OCI-LY3 (cell line): ENCODE results near the gene DDX41.
A peak's percentile ranks its signal among the peaks of the same experiment; 100 is the strongest.

Source experiments
- H2AFZ ChIP-seq: fragments of 200-600, 300-600 bp; shearing (Covaris generic); 2 replicates; pipeline ENCODE4 v1.6.0; 2014; ENCODE audit warnings: antibody characterized with exemption, low read depth, low read length
- H3K27ac ChIP-seq: fragments of 200-600, 300-600 bp; sonication (generic); 2 replicates; pipeline ENCODE4 v1.5.1; 2014; ENCODE audit warnings: mild to moderate bottlenecking, low read length, moderate library complexity, mixed read lengths
- H3K27me3 ChIP-seq: fragments of 200-600, 300-600 bp; sonication (generic); 2 replicates; pipeline ENCODE4 v1.6.1; 2014; ENCODE audit warnings: low read depth, low read length, mixed read lengths
- H3K36me3 ChIP-seq: fragments of 200-600, 300-600 bp; sonication (generic); replicated peaks from 2 replicates; pipeline ENCODE3; 2014; ENCODE audit warnings: low read depth, low read length, mixed read lengths
- H3K4me1 ChIP-seq: fragments of 300-600, 200-600 bp; sonication (generic); 2 replicates; pipeline ENCODE4 v1.6.1; 2014; ENCODE audit warnings: low read length, mixed read lengths
- H3K4me2 ChIP-seq: fragments of 200-600, 300-600 bp; sonication (generic); 2 replicates; pipeline ENCODE4 v1.6.1; 2014; ENCODE audit warnings: low read length, mixed read lengths
- H3K4me3 ChIP-seq: fragments of 300-600, 200-600 bp; sonication (generic); 2 replicates; pipeline ENCODE4 v1.5.1; 2014; ENCODE audit warnings: antibody characterized with exemption, mild to moderate bottlenecking, low read length, moderate library complexity
- H3K79me2 ChIP-seq: fragments of 300-600, 200-600 bp; shearing (Covaris generic); 2 replicates; pipeline ENCODE4 v1.6.1; 2014; ENCODE audit warnings: mild to moderate bottlenecking, low read length, mixed read lengths
- H3K9ac ChIP-seq: fragments of 300-600, 200-600 bp; shearing (Covaris generic); 2 replicates; pipeline ENCODE4 v1.6.0; 2014; ENCODE audit warnings: mild to moderate bottlenecking, low read length, moderate library complexity
- H3K9me3 ChIP-seq: fragments of 200-600, 300-600 bp; shearing (Covaris generic); 2 replicates; pipeline ENCODE4 v1.6.1; 2014; ENCODE audit warnings: low read length, mixed read lengths; ENCODE audit not compliant: insufficient read depth
- H4K20me1 ChIP-seq: fragments of 200-600, 300-600 bp; sonication (generic); 2 replicates; pipeline ENCODE4 v1.6.1; 2016; ENCODE audit warnings: low read length, mixed read lengths; ENCODE audit not compliant: insufficient read depth
- EZH2phosphoT487 ChIP-seq: fragments of 200-600 bp; shearing (Covaris generic); IDR thresholded peaks from 2 replicates; pipeline ENCODE4 v1.6.1; 2018; ENCODE audit warnings: antibody characterized with exemption, mixed run types, low read depth
- TF ChIP-seq, protein P1 (sequence below): fragments of 200-600, 300-600 bp; sonication (generic); IDR thresholded peaks from 2 replicates; pipeline ENCODE4 v1.5.1; 2014; ENCODE audit warnings: antibody characterized with exemption, low read length, low read depth

DDX41 gene

DNA sequence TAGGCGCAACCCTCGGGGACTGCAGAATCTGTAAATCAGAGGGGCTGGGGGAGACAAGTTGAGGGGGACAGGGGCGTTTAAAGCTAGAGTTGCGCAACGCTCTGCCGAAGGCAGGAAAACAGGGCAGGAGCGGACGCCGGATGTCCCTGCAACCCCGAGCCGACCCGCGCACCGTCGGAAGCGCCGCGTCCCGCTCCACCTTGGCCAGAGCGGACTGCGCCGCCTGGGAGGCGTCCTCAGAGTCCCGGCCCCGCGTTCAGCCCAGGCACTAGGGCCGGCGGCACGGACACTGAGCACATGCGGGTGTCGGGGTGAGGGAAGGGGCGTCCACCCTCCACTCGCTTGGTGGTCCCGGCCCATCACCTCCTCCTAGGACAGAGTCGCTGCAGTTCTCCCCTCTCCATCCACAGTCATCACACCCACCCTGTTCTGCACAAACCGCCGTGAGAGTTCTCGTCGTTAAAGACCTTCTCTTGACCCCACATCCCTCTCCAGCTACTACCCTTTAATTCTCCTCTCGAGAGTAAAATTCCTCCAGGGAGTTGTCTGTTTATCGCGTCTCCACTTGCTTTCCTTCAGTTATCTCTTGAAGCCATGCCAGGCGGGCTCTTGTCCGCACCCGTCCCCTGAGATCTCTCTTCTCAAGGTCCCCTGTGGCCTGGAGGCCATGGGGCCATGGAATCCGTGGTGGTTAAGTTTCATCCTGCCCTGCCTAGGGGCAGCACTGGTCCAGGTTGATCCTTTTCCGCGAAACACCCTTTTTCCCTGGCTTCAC, 18.6 kb downstream of the DDX41 start:
- peaks cover 28% of the 10 kb centered on the region for H3K27me3 ChIP-seq
- H3K79me2 ChIP-seq = no peaks in the 10 kb centered on the region
- H3K9me3 ChIP-seq = no peaks in the 10 kb centered on the region
- H3K4me2 ChIP-seq = peak overlapping the region; percentile 82
- H3K4me1 ChIP-seq = peaks cover 66% of the 10 kb centered on the region
- peak overlapping the region; percentile 33; the same call in 1 of the 2 replicates for H2AFZ ChIP-seq
- TF ChIP-seq EZH2phosphoT487 = no peak
- TF ChIP-seq, protein P1, sequence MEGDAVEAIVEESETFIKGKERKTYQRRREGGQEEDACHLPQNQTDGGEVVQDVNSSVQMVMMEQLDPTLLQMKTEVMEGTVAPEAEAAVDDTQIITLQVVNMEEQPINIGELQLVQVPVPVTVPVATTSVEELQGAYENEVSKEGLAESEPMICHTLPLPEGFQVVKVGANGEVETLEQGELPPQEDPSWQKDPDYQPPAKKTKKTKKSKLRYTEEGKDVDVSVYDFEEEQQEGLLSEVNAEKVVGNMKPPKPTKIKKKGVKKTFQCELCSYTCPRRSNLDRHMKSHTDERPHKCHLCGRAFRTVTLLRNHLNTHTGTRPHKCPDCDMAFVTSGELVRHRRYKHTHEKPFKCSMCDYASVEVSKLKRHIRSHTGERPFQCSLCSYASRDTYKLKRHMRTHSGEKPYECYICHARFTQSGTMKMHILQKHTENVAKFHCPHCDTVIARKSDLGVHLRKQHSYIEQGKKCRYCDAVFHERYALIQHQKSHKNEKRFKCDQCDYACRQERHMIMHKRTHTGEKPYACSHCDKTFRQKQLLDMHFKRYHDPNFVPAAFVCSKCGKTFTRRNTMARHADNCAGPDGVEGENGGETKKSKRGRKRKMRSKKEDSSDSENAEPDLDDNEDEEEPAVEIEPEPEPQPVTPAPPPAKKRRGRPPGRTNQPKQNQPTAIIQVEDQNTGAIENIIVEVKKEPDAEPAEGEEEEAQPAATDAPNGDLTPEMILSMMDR = no peak
- peaks cover 2% of the 10 kb centered on the region for H3K36me3 ChIP-seq
- H4K20me1 ChIP-seq = peaks cover 20% of the 10 kb centered on the region
- peak overlapping the region; percentile 82 for H3K4me3 ChIP-seq
- H3K27ac ChIP-seq = no peak overlapping the region
- no peak overlapping the region; the same call in 1 of the 2 replicates for H3K9ac ChIP-seq

DNA sequence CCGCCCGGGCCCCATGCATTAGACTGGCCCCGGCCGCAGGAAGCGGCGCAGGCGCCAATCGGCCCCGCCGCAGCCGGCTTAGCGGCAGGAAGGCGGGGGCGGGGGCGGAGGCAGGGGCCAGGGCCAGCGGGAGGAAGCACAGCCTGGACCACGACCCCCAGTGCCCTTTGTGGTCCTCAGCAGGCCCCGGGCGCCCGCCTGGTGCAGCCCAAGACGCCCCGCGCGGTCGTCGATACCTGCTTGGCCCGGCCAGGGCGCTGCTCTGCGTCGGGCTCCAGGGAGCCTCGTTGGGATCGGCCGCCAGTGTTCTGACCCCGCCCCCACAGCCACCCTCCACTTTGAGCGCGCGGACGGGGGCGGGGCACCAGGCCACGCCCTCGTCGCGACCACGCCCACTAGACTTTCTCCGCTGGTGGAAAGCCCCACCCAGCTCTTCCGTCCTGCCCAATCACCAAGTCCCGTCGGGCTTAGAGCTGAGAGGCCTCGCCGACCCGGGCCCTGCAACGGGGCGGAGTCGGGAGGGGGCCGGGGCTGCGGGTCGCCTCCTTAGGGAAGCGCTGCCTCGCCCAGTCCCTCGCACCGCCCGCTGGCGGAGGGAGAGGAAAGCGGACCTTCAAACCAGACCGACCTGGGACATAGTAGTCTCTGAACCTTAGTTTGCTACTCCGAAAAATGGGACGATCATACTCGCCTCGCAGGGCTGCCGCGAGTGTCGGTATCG, 19.3 kb downstream of the DDX41 start, which contains the start of gene PDLIM7:
Gene PDLIM7, minus strand, starts transcription at position 313 of the 721 bp plus-strand sequence. CDS start 1,092 bp downstream, outside the sequence.
- no peaks in the 10 kb centered on the region for H3K36me3 ChIP-seq
- H2AFZ ChIP-seq = peak within 1 kb of the TSS; percentile 33; the same call in 1 of the 2 replicates
- no peaks in the 10 kb centered on the region for H3K9me3 ChIP-seq
- H3K4me2 ChIP-seq = peak within 1 kb of the TSS; percentile 82
- peaks cover 28% of the 10 kb centered on the region for H3K27me3 ChIP-seq
- H3K79me2 ChIP-seq = no peaks in the 10 kb centered on the region
- TF ChIP-seq, protein P1 = no peak
- TF ChIP-seq EZH2phosphoT487 = no peak
- H3K9ac ChIP-seq = peak within 1 kb of the TSS; percentile 50
- H3K4me3 ChIP-seq = peak within 1 kb of the TSS; percentile 82
- peaks cover 60% of the 10 kb centered on the region for H3K4me1 ChIP-seq
- H3K27ac ChIP-seq = no peak within 1 kb of the TSS
- H4K20me1 ChIP-seq = peaks cover 12% of the 10 kb centered on the region

DNA sequence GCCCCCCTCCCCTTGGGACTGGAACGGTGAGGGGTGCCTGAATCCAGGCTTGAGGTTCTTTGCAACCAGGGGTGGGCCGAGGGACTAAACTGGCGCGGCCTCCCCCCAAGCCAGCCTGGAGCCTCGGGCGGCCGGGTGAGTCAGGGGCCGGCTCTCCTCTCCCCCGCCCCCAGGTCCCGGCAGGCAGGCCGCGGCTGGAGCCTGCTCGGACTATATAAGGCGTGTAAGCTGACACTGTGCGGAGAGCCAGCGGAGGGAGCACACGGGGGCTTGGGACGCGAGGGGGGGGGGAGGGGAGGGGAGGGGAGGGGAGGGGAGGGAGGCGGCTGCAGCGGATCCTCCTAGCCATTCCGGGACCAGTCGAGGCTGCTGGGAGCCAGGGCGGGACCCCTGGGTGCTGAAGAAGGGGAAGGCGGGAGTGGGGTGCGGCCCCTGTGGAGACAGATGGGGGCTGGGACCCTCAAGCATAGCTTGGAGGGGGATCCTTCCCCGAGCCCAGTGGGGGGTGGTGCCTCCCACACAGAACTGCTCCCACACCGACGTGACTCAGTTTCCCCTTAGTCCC, 20.0 kb downstream of the DDX41 start:
- TF ChIP-seq, protein P1 = no peak
- no peak for TF ChIP-seq EZH2phosphoT487
- Histone ChIP-seq H3K4me2 (peak overlapping the region; percentile 82), H3K27ac (no peak overlapping the region), H3K9me3 (no peaks in the 10 kb centered on the region), H3K36me3 (no peaks in the 10 kb centered on the region), H4K20me1 (peaks cover 7% of the 10 kb centered on the region; the same call in 1 of the 2 replicates), H3K9ac (peak overlapping the region; percentile 50), H3K4me1 (peaks cover 53% of the 10 kb centered on the region), H3K79me2 (no peaks in the 10 kb centered on the region), H3K4me3 (peak overlapping the region; percentile 82), H3K27me3 (peaks cover 28% of the 10 kb centered on the region), H2AFZ (no peak overlapping the region)
